DOHH2 (cell line): ENCODE data around the gene SVOPL.

Experiments
- EZH2phosphoT487 ChIP-seq: fragments of 200-600 bp; sonication (generic); IDR thresholded peaks from 2 replicates; pipeline ENCODE4 v1.6.1; 2017; ENCODE audit warnings: borderline replicate concordance, mild to moderate bottlenecking, antibody characterized with exemption, low read length, moderate library complexity, mixed read lengths
- TF ChIP-seq, protein P1 (sequence below): fragments of 200-600 bp; sonication (generic); IDR thresholded peaks from one replicate; pipeline ENCODE4 v1.5.1; 2014; ENCODE audit warnings: antibody characterized with exemption, mild to moderate bottlenecking, low read depth, low read length; ENCODE audit not compliant: poor library complexity, severe bottlenecking

DNA sequence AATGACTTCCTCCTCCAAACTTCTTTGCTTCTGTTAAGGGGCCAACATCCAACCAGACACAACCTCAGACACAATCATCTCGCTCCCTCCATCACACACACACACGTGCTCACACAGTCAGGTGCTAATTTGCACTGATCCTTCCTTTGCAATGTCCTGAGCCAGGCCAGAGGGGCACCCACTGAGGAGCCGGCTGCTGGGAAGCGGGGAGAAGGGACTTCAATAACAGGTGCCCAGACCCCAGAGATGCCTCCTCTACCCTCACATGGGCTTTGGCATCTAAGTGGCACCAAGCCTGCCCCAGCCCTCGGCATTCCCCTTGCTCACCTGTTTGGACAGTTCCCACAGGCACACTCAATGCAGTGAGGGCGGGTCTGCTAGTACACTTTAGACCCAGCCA, 34.2 kb upstream of the SVOPL start:
- TF ChIP-seq, protein P1, sequence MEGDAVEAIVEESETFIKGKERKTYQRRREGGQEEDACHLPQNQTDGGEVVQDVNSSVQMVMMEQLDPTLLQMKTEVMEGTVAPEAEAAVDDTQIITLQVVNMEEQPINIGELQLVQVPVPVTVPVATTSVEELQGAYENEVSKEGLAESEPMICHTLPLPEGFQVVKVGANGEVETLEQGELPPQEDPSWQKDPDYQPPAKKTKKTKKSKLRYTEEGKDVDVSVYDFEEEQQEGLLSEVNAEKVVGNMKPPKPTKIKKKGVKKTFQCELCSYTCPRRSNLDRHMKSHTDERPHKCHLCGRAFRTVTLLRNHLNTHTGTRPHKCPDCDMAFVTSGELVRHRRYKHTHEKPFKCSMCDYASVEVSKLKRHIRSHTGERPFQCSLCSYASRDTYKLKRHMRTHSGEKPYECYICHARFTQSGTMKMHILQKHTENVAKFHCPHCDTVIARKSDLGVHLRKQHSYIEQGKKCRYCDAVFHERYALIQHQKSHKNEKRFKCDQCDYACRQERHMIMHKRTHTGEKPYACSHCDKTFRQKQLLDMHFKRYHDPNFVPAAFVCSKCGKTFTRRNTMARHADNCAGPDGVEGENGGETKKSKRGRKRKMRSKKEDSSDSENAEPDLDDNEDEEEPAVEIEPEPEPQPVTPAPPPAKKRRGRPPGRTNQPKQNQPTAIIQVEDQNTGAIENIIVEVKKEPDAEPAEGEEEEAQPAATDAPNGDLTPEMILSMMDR = no peak
- TF ChIP-seq EZH2phosphoT487 = no peak
